Fibroblast of lung (primary cell): ENCODE measurements around the gene NPAT.

ENCODE experiments used
- EZH2 ChIP-seq: IDR thresholded peaks from 2 replicates; pipeline ENCODE4 v1.5.1; 2012; ENCODE audit warnings: low read length, control low read depth, mild to moderate bottlenecking; ENCODE audit errors: missing control alignments
- TF ChIP-seq, protein P1 (sequence below), 2 donors: IDR thresholded peaks in 1 of 2; conservative IDR thresholded peaks in 1 of 2; 1 replicate in 1 of 2; 2 replicates in 1 of 2; pipeline ENCODE4 v1.5.1; 2011 to 2012; ENCODE audit warnings: low read length in 2 of 2, control low read depth in 1 of 2, inconsistent platforms in 1 of 2, low read depth in 1 of 2, mild to moderate bottlenecking in 1 of 2

GRCh38 chr11:108207683-108208060, 14.8 kb downstream of the NPAT start:
- TF ChIP-seq, protein P1, sequence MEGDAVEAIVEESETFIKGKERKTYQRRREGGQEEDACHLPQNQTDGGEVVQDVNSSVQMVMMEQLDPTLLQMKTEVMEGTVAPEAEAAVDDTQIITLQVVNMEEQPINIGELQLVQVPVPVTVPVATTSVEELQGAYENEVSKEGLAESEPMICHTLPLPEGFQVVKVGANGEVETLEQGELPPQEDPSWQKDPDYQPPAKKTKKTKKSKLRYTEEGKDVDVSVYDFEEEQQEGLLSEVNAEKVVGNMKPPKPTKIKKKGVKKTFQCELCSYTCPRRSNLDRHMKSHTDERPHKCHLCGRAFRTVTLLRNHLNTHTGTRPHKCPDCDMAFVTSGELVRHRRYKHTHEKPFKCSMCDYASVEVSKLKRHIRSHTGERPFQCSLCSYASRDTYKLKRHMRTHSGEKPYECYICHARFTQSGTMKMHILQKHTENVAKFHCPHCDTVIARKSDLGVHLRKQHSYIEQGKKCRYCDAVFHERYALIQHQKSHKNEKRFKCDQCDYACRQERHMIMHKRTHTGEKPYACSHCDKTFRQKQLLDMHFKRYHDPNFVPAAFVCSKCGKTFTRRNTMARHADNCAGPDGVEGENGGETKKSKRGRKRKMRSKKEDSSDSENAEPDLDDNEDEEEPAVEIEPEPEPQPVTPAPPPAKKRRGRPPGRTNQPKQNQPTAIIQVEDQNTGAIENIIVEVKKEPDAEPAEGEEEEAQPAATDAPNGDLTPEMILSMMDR (conservative IDR thresholded peaks at IDR 0.05 in 1 of 2, IDR thresholded peaks at IDR 0.05 in 1 of 2; ENCODE audit: low read depth in 1 of 2, low read length in 2 of 2), result no peak
- TF ChIP-seq EZH2, result no peak
